ENCODE results near the gene MT1F. TPM values are rescaled to one million over a fixed set of nuclear protein-coding genes. Genes with fewer than 3 reads are reported as not detected.

The MT1F gene
- total RNA-seq, 1 donor = 3.3 TPM

DNA sequence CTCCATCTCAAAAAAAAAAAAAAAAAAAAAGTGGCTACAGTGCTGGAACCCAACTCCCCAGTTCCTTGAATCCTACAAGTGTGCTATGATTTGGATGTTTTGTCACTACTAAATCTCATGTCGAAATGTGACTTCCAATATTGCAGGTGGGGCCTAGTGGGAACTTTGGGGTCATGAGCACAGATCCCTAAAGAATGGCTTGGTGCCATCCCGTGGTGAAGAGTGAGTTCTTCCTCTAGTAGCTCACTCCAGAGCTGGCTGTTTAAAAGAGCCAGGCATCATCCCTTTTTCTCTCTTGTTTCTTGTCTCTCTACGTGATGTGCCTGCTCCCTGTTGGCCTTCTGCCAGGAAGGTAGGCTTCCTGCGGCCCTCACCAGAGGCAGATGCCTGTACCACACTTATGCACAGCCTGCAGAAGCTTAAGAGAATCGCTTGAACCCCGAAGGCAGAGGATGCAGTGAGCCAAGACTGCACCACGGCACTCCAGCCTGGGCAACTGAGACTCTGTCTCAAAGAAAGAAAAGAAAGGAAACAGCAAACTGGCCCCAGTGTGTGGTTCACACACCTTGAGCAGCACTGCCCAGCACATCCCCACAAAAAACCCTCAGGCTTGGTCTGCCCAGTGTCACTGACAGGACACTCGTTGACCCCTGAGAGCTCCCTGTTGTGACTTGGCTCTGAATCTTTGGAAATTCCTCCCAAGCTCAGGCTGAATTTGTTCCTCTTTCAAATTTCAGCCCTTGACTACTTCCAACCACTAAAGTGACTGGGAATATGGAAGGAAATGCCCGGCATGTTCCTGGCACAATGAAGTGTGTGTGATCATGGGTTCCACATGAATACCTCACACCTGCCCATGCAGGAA lies 29.0 kb upstream of the MT1F start:
- no peak for DNase-seq (ENCODE audit: insufficient read length, low spot score, missing footprints)
- no peak overlapping the region for H2AFZ ChIP-seq (ENCODE audit: low read length)

DNA sequence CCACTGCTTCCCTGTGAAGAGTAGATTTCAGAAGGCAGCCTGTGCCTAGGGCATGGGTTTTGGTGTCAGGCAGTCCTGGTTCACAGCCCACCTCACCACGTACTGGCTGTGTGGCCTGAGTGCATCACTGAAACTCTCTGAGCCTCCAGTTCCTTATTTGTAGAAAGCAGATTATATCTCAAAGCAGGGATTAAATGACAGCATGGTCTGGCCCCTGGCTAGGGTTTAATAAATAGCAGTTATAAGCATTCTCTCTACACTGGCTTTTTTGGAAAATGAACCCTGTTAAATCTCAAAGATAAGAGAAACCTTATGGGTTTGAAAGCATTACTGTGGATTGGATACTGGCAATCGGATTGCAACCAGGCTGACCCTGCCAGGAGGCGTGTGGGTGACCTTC lies 28.2 kb upstream of the MT1F start:
- H3K79me2 ChIP-seq (ENCODE audit: insufficient read depth, low read length) = peaks cover 17% of the 10 kb centered on the region

More for the DNA sequence above, 29.0 kb upstream of the MT1F start:
- no peaks in the 10 kb centered on the region for H3K9me3 ChIP-seq (ENCODE audit: low read depth, low read length)
- TF ChIP-seq, protein P1, sequence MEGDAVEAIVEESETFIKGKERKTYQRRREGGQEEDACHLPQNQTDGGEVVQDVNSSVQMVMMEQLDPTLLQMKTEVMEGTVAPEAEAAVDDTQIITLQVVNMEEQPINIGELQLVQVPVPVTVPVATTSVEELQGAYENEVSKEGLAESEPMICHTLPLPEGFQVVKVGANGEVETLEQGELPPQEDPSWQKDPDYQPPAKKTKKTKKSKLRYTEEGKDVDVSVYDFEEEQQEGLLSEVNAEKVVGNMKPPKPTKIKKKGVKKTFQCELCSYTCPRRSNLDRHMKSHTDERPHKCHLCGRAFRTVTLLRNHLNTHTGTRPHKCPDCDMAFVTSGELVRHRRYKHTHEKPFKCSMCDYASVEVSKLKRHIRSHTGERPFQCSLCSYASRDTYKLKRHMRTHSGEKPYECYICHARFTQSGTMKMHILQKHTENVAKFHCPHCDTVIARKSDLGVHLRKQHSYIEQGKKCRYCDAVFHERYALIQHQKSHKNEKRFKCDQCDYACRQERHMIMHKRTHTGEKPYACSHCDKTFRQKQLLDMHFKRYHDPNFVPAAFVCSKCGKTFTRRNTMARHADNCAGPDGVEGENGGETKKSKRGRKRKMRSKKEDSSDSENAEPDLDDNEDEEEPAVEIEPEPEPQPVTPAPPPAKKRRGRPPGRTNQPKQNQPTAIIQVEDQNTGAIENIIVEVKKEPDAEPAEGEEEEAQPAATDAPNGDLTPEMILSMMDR (IDR thresholded peaks at IDR 0.05; ENCODE audit: extremely low read depth, low read depth, low read length) = no peak
- peaks cover 4% of the 10 kb centered on the region for H4K20me1 ChIP-seq (ENCODE audit: insufficient read depth, low read length)
- H3K27me3 ChIP-seq (ENCODE audit: insufficient read depth, low read length) = peaks cover under 1% of the 10 kb centered on the region
- peaks cover 17% of the 10 kb centered on the region for H3K79me2 ChIP-seq (ENCODE audit: insufficient read depth, low read length)
- no peak overlapping the region for H3K4me3 ChIP-seq (ENCODE audit: insufficient read depth, low read length)
- H3K36me3 ChIP-seq (ENCODE audit: insufficient read depth, low read length) = no peaks in the 10 kb centered on the region
- H3K4me1 ChIP-seq (ENCODE audit: insufficient read depth, low read length) = peaks cover 21% of the 10 kb centered on the region
- no peak overlapping the region for H3K4me2 ChIP-seq (ENCODE audit: insufficient read depth, low read length)
- H3K27ac ChIP-seq (ENCODE audit: low read depth, low read length) = no peak overlapping the region

DNA sequence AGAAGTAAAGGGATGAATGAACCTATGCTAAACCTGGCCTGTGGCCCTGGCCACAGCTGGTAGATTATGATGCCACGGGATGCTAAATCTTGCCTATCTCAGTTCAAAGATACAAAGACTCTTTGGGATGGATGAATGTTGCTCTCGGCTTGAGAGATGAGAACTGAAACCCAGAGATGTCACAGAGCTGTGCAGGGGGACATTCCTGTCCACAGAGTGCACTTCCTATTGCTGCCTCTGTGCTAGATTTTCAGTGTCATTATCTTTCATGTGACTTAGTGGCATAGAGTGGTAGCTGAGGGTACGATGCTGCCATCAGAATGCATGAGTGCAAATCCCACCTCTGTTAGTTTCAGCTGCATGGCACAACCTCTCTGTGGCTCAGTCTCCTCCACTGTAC lies 27.6 kb upstream of the MT1F start:
- TF ChIP-seq, protein P1 (IDR thresholded peaks at IDR 0.05; ENCODE audit: extremely low read depth, low read depth, low read length) = no peak
- Histone ChIP-seq H3K4me3 (ENCODE audit: insufficient read depth, low read length) (no peak overlapping the region), H3K36me3 (ENCODE audit: insufficient read depth, low read length) (no peaks in the 10 kb centered on the region), H3K27me3 (ENCODE audit: insufficient read depth, low read length) (peaks cover 2% of the 10 kb centered on the region), H4K20me1 (ENCODE audit: insufficient read depth, low read length) (peaks cover 4% of the 10 kb centered on the region), H3K4me1 (ENCODE audit: insufficient read depth, low read length) (peaks cover 21% of the 10 kb centered on the region), H3K27ac (ENCODE audit: low read depth, low read length) (no peak overlapping the region), H2AFZ (ENCODE audit: low read length) (no peak overlapping the region), H3K4me2 (ENCODE audit: insufficient read depth, low read length) (no peak overlapping the region), H3K9me3 (ENCODE audit: low read depth, low read length) (no peaks in the 10 kb centered on the region), H3K79me2 (ENCODE audit: insufficient read depth, low read length) (peaks cover 14% of the 10 kb centered on the region)
- DNase-seq (ENCODE audit: insufficient read length, low spot score, missing footprints) = no peak

More for the DNA sequence above, 28.2 kb upstream of the MT1F start:
- Histone ChIP-seq H2AFZ (ENCODE audit: low read length) (no peak overlapping the region), H3K4me3 (ENCODE audit: insufficient read depth, low read length) (no peak overlapping the region), H3K4me2 (ENCODE audit: insufficient read depth, low read length) (no peak overlapping the region), H3K27ac (ENCODE audit: low read depth, low read length) (no peak overlapping the region), H3K36me3 (ENCODE audit: insufficient read depth, low read length) (no peaks in the 10 kb centered on the region), H3K27me3 (ENCODE audit: insufficient read depth, low read length) (peaks cover 2% of the 10 kb centered on the region), H4K20me1 (ENCODE audit: insufficient read depth, low read length) (peaks cover 4% of the 10 kb centered on the region), H3K4me1 (ENCODE audit: insufficient read depth, low read length) (peaks cover 21% of the 10 kb centered on the region), H3K9me3 (ENCODE audit: low read depth, low read length) (no peaks in the 10 kb centered on the region)
- no peak for DNase-seq (ENCODE audit: insufficient read length, low spot score, missing footprints)
- TF ChIP-seq, protein P1 (IDR thresholded peaks at IDR 0.05; ENCODE audit: extremely low read depth, low read depth, low read length) = no peak

DNA sequence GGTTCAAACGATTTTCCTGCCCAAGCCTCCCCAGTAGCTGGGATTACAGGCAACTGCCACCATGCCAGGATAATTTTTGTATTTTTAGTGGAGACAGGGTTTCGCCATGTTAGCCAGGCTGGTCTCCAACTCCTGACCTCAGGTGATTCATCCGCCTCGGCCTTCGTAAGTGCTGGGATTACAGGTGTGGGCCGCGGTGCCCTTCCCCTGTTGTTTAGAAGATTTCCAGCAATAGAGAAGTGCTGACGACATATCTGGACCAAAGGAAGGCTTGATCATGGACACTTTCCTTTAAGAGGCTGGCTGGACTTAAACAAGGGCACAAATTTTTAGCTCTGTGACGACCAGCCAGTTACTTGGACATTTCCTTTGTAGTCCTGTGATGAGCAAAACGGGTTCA lies 26.6 kb upstream of the MT1F start:
- no peak for DNase-seq (ENCODE audit: insufficient read length, low spot score, missing footprints)
- no peak overlapping the region for H3K27ac ChIP-seq (ENCODE audit: low read depth, low read length)
- no peaks in the 10 kb centered on the region for H3K36me3 ChIP-seq (ENCODE audit: insufficient read depth, low read length)
- no peaks in the 10 kb centered on the region for H3K9me3 ChIP-seq (ENCODE audit: low read depth, low read length)
- TF ChIP-seq, protein P1 (IDR thresholded peaks at IDR 0.05; ENCODE audit: extremely low read depth, low read depth, low read length) = no peak
- H3K4me1 ChIP-seq (ENCODE audit: insufficient read depth, low read length) = peaks cover 17% of the 10 kb centered on the region
- H2AFZ ChIP-seq (ENCODE audit: low read length) = no peak overlapping the region
- H3K27me3 ChIP-seq (ENCODE audit: insufficient read depth, low read length) = peaks cover 2% of the 10 kb centered on the region
- H4K20me1 ChIP-seq (ENCODE audit: insufficient read depth, low read length) = peaks cover 2% of the 10 kb centered on the region
- H3K4me2 ChIP-seq (ENCODE audit: insufficient read depth, low read length) = no peak overlapping the region
- H3K79me2 ChIP-seq (ENCODE audit: insufficient read depth, low read length) = peaks cover 6% of the 10 kb centered on the region
- H3K4me3 ChIP-seq (ENCODE audit: insufficient read depth, low read length) = no peak overlapping the region
